NCI-H2171 (cell line): ENCODE measurements around the gene NMNAT2.
"Not testable (repeated sequence)": the region's sequence is repeated elsewhere in the genome, so short reads cannot be mapped to it uniquely, and the experiment has no call there.

ENCODE experiments used
- DNase-seq: peaks from one replicate; lab custom pipeline; 2025; lab: John Stamatoyannopoulos, UW

Gene NMNAT2

GRCh38 chr1:183417772-183418491 lies at the start of gene NMNAT2:
NMNAT2 (minus strand) TSS chr1:183418380; CDS start chr1:183418267, 113 bp downstream.
- peak; percentile 62 for DNase-seq

- DNase-seq, result no peak
Measured at GRCh38 chr1:183467687-183468086, 49.5 kb upstream of the NMNAT2 start.

GRCh38 chr1:183466781-183467180 lies 48.6 kb upstream of the NMNAT2 start:
- no peak for DNase-seq

- no peak for DNase-seq
Measured at GRCh38 chr1:183463566-183463965, 45.4 kb upstream of the NMNAT2 start.

GRCh38 chr1:183461350-183461749 lies 43.2 kb upstream of the NMNAT2 start:
- DNase-seq, result no peak

GRCh38 chr1:183460596-183460995 lies 42.4 kb upstream of the NMNAT2 start:
- DNase-seq, result no peak

GRCh38 chr1:183457449-183457848 lies 39.3 kb upstream of the NMNAT2 start:
- no peak for DNase-seq

GRCh38 chr1:183456826-183457225 lies 38.6 kb upstream of the NMNAT2 start:
- DNase-seq, result no peak

GRCh38 chr1:183454377-183454776 lies 36.2 kb upstream of the NMNAT2 start:
- DNase-seq, result no peak

GRCh38 chr1:183450093-183450492 lies 31.9 kb upstream of the NMNAT2 start:
- DNase-seq, result peak; percentile 16

- no peak for DNase-seq
Measured at GRCh38 chr1:183449223-183449770, 31.1 kb upstream of the NMNAT2 start.

GRCh38 chr1:183444243-183444642 lies 26.1 kb upstream of the NMNAT2 start:
- peak; percentile 14 for DNase-seq

- no peak for DNase-seq
Measured at GRCh38 chr1:183443466-183443865, 25.3 kb upstream of the NMNAT2 start.

- peak; percentile 67 for DNase-seq
Measured at GRCh38 chr1:183443011-183443410, 24.8 kb upstream of the NMNAT2 start.

GRCh38 chr1:183438060-183438459 lies 19.9 kb upstream of the NMNAT2 start:
- no peak for DNase-seq

- no peak for DNase-seq
Measured at GRCh38 chr1:183435497-183435896, 17.3 kb upstream of the NMNAT2 start.

- no peak for DNase-seq
Measured at GRCh38 chr1:183433703-183434102, 15.5 kb upstream of the NMNAT2 start.

- no peak for DNase-seq
Measured at GRCh38 chr1:183432548-183432875, 14.3 kb upstream of the NMNAT2 start.

- no peak for DNase-seq
Measured at GRCh38 chr1:183431840-183432547, 13.8 kb upstream of the NMNAT2 start.

GRCh38 chr1:183427591-183427990 lies 9.4 kb upstream of the NMNAT2 start:
- DNase-seq, result not testable (repeated sequence)

- no peak for DNase-seq
Measured at GRCh38 chr1:183424691-183425090, 6.5 kb upstream of the NMNAT2 start.

GRCh38 chr1:183423541-183423940 lies 5.4 kb upstream of the NMNAT2 start:
- DNase-seq, result no peak

- DNase-seq, result no peak
Measured at GRCh38 chr1:183419399-183419798, 1.2 kb upstream of the NMNAT2 start.
